ENCODE results near the gene A2M.

- TF ChIP-seq, protein P1, sequence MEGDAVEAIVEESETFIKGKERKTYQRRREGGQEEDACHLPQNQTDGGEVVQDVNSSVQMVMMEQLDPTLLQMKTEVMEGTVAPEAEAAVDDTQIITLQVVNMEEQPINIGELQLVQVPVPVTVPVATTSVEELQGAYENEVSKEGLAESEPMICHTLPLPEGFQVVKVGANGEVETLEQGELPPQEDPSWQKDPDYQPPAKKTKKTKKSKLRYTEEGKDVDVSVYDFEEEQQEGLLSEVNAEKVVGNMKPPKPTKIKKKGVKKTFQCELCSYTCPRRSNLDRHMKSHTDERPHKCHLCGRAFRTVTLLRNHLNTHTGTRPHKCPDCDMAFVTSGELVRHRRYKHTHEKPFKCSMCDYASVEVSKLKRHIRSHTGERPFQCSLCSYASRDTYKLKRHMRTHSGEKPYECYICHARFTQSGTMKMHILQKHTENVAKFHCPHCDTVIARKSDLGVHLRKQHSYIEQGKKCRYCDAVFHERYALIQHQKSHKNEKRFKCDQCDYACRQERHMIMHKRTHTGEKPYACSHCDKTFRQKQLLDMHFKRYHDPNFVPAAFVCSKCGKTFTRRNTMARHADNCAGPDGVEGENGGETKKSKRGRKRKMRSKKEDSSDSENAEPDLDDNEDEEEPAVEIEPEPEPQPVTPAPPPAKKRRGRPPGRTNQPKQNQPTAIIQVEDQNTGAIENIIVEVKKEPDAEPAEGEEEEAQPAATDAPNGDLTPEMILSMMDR (IDR thresholded peaks at IDR 0.05), result no peak
- TF ChIP-seq CREB1 (CRISPR knock-in tag; IDR thresholded peaks at IDR 0.05) (no peak), RELA (CRISPR knock-in tag; IDR thresholded peaks at IDR 0.05; ENCODE audit: borderline replicate concordance) (no peak), STAT6 (CRISPR knock-in tag; conservative IDR thresholded peaks at IDR 0.05; ENCODE audit: low read depth) (no peak), ETV6 (CRISPR knock-in tag; IDR thresholded peaks at IDR 0.05) (no peak), GABPB1 (CRISPR knock-in tag; IDR thresholded peaks at IDR 0.05) (no peak), ZNF121 (CRISPR knock-in tag; IDR thresholded peaks at IDR 0.05) (no peak), TEAD1 (CRISPR knock-in tag; IDR thresholded peaks at IDR 0.05) (no peak)
- TF ChIP-seq, protein P2, sequence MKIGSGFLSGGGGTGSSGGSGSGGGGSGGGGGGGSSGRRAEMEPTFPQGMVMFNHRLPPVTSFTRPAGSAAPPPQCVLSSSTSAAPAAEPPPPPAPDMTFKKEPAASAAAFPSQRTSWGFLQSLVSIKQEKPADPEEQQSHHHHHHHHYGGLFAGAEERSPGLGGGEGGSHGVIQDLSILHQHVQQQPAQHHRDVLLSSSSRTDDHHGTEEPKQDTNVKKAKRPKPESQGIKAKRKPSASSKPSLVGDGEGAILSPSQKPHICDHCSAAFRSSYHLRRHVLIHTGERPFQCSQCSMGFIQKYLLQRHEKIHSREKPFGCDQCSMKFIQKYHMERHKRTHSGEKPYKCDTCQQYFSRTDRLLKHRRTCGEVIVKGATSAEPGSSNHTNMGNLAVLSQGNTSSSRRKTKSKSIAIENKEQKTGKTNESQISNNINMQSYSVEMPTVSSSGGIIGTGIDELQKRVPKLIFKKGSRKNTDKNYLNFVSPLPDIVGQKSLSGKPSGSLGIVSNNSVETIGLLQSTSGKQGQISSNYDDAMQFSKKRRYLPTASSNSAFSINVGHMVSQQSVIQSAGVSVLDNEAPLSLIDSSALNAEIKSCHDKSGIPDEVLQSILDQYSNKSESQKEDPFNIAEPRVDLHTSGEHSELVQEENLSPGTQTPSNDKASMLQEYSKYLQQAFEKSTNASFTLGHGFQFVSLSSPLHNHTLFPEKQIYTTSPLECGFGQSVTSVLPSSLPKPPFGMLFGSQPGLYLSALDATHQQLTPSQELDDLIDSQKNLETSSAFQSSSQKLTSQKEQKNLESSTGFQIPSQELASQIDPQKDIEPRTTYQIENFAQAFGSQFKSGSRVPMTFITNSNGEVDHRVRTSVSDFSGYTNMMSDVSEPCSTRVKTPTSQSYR (CRISPR knock-in tag; IDR thresholded peaks at IDR 0.05), result no peak
These were observed 91.2 kb downstream of the A2M start for GRCh38 chr12:9024512-9024911.

Measured in WTC11 (cell line).